B cell (primary cell): ENCODE results near the gene PLEKHA3. TPM values are rescaled to one million over a fixed set of nuclear protein-coding genes. Genes with fewer than 3 reads are reported as not detected.

Experiments used
- ATAC-seq: fragments of 200-7000 bp; cut with Tn5 transposase; one replicate; pipeline ENCODE4 v1.10.0; 2021; ENCODE audit warnings: low read depth, mild to moderate bottlenecking, moderate number of reproducible peaks, moderate library complexity
- CTCF ChIA-PET: fragments of 350-600 bp; sonication (Branson Sonifier 250); formaldehyde crosslinking; loops from one replicate; lab custom pipeline; 2021; ENCODE audit warnings: antibody characterized with exemption, inconsistent platforms; lab: Charles Lee
- POLR2A ChIA-PET: fragments of 350-600 bp; sonication (Branson Sonifier 250); formaldehyde crosslinking; loops from one replicate; lab custom pipeline; 2021; ENCODE audit warnings: antibody characterized with exemption; lab: Charles Lee
- DNase-seq: peaks from one replicate; pipeline ENCODE4 v3.0.0; 2013
- H2AFZ ChIP-seq: 2 replicates; pipeline ENCODE4 v1.6.1; 2012; ENCODE audit warnings: mild to moderate bottlenecking, low read depth, low read length; ENCODE audit not compliant: insufficient read depth, poor library complexity, severe bottlenecking
- H3K27ac ChIP-seq, 2 donors: 1 replicate in 1 of 2; 2 replicates in 1 of 2; pipeline ENCODE4 v1.5.1; 2012 to 2013; ENCODE audit warnings: low read length in 2 of 2, mild to moderate bottlenecking in 2 of 2, moderate library complexity in 1 of 2
- H3K27me3 ChIP-seq, 4 experiments: fragments of 200-600 bp in 1 of 4; sonication (generic) in 1 of 4; replicated peaks in 1 of 4; 1 replicate in 2 of 4; 2 replicates in 2 of 4; pipeline versions ENCODE4 v1.6.1 to v1.7.0; 2013 to 2016; ENCODE audit warnings: low read length in 3 of 4, mild to moderate bottlenecking in 2 of 4, mixed read lengths in 1 of 4, moderate library complexity in 1 of 4; ENCODE audit not compliant: insufficient read depth in 4 of 4, control insufficient read depth in 3 of 4; ENCODE audit errors: control extremely low read depth in 1 of 4
- H3K36me3 ChIP-seq, 2 experiments: replicated peaks in 1 of 2; 1 replicate in 1 of 2; 2 replicates in 1 of 2; pipeline versions ENCODE4 v1.6.1 to v1.7.1; 2013; ENCODE audit warnings: low read length in 1 of 2; ENCODE audit not compliant: insufficient read depth in 2 of 2, control insufficient read depth in 1 of 2; ENCODE audit errors: control extremely low read depth in 1 of 2, extremely low read depth in 1 of 2
- H3K4me1 ChIP-seq, 2 donors: fragments of 200-600 bp in 1 of 2; sonication (generic) in 1 of 2; 1 replicate in 1 of 2; 2 replicates in 1 of 2; pipeline versions ENCODE4 v1.5.1 to v1.6.1; 2013 to 2017; ENCODE audit warnings: low read length in 2 of 2; ENCODE audit not compliant: control insufficient read depth in 2 of 2, insufficient read depth in 2 of 2
- H3K4me2 ChIP-seq: replicated peaks from 2 replicates; pipeline ENCODE3; 2012; ENCODE audit warnings: mild to moderate bottlenecking, low read depth, low read length; ENCODE audit not compliant: poor library complexity, severe bottlenecking
- H3K4me3 ChIP-seq, 5 experiments: fragments of 200-600 bp in 1 of 5; sonication (generic) in 1 of 5; 1 replicate in 3 of 5; 2 replicates in 2 of 5; pipeline versions ENCODE4 v1.5.1 to v1.7.0; 2011 to 2016; ENCODE audit warnings: low read length in 4 of 5, mild to moderate bottlenecking in 4 of 5, low read depth in 2 of 5, control low read depth in 1 of 5, moderate library complexity in 1 of 5; ENCODE audit not compliant: insufficient read depth in 1 of 5; ENCODE audit errors: control extremely low read depth in 1 of 5, extremely low read depth in 1 of 5
- H3K79me2 ChIP-seq: fragments of 200-600 bp; sonication (generic); one replicate; pipeline ENCODE4 v1.6.0; 2016; ENCODE audit warnings: low read length; ENCODE audit not compliant: control insufficient read depth, insufficient read depth
- H3K9ac ChIP-seq: fragments of 200-600 bp; sonication (generic); 2 replicates; pipeline ENCODE4 v1.6.1; 2017; ENCODE audit warnings: mild to moderate bottlenecking, low read length, moderate library complexity
- H3K9me3 ChIP-seq, 3 donors: one replicate each; pipeline versions ENCODE4 v1.6.1 to v1.7.1; 2013; ENCODE audit warnings: low read length in 2 of 3; ENCODE audit not compliant: control insufficient read depth in 2 of 3, insufficient read depth in 1 of 3; ENCODE audit errors: control extremely low read depth in 1 of 3
- H4K20me1 ChIP-seq: 2 replicates; pipeline ENCODE4 v1.6.0; 2012; ENCODE audit warnings: mild to moderate bottlenecking, low read length; ENCODE audit not compliant: insufficient read depth, control insufficient read depth, poor library complexity, severe bottlenecking
- H3K27ac Mint-ChIP-seq: one replicate; pipeline ENCODE4 v1.8.0; 2021; ENCODE audit warnings: mixed read lengths
- H3K27me3 Mint-ChIP-seq: one replicate; pipeline ENCODE4 v1.8.0; 2021; ENCODE audit warnings: mixed read lengths
- H3K4me1 Mint-ChIP-seq: one replicate; pipeline ENCODE4 v1.8.0; 2021; ENCODE audit warnings: mixed read lengths
- H3K4me3 Mint-ChIP-seq: one replicate; pipeline ENCODE4 v1.8.0; 2021; ENCODE audit warnings: mixed read lengths
- H3K9me3 Mint-ChIP-seq: one replicate; pipeline ENCODE4 v1.8.0; 2022; ENCODE audit warnings: mixed read lengths; ENCODE audit not compliant: insufficient read depth
- CTCF ChIP-seq: fragments of 200-600 bp; IDR thresholded peaks from one replicate; pipeline ENCODE4 v1.8.0; 2022; ENCODE audit warnings: antibody characterized with exemption, mild to moderate bottlenecking
- EZH2 ChIP-seq: IDR thresholded peaks from 2 replicates; pipeline ENCODE4 v1.6.1; 2012; ENCODE audit warnings: borderline replicate concordance, low read depth, mild to moderate bottlenecking, moderate library complexity, low read length; ENCODE audit not compliant: insufficient read depth, poor library complexity, severe bottlenecking
- WGBS: methylation state at CpG from one replicate; pipeline ENCODE4 v1.1.5; 2013; ENCODE audit warnings: missing lambda C conversion rate; ENCODE audit not compliant: insufficient coverage; 5-methylcytosine and 5-hydroxymethylcytosine counted together
- intact Hi-C: fragments of 100-400 bp; cut with micrococcal nuclease; formaldehyde crosslinking; loops from one replicate; pipeline ENCODE4 v1.10.0; 2022
- polyA plus RNA-seq: library from polyadenylated mRNA; depleted of rRNA; stranded (reverse); fragments of >200 nt; gene quantifications from 2 replicates; pipeline ENCODE4 v1.2.3, GENCODE V29; 2012
- total RNA-seq, 2 donors: library from RNA; stranded (reverse); fragments of 120-200 nt in 1 of 2; gene quantifications; 1 replicate in 1 of 2; 2 replicates in 1 of 2; pipeline versions ENCODE4 v1.2.3 to v1.2.4, GENCODE V29; 2013 to 2022

PLEKHA3 gene
- total and polyA plus RNA-seq, 2 donors (not counting 1 experiment from before 2014, with no cell fraction given) = 4.8 to 29.3 TPM

- no peak overlapping the region for H3K4me2 ChIP-seq
- peaks cover 0 to 5% (median 0%) of the 10 kb centered on the region in 3 donors for H3K9me3 ChIP-seq
- Mint-ChIP-seq H3K4me1 (peaks cover 4% of the 10 kb centered on the region), H3K27me3 (no peaks in the 10 kb centered on the region), H3K4me3 (no peak overlapping the region), H3K9me3 (no peaks in the 10 kb centered on the region), H3K27ac (no peak overlapping the region)
- peaks cover 0 to 2% of the 10 kb centered on the region in 2 experiments for H3K36me3 ChIP-seq
- H3K79me2 ChIP-seq = no peaks in the 10 kb centered on the region
- no peak overlapping the region for H3K9ac ChIP-seq
- TF ChIP-seq CTCF (no peak), EZH2 (no peak)
- POLR2A ChIA-PET = no interaction called here
- H3K4me1 ChIP-seq = no peaks in the 10 kb centered on the region
- DNase-seq (no peak), ATAC-seq (no peak)
- H3K4me3 ChIP-seq = no peak overlapping the region
- CTCF ChIA-PET = interaction anchor here (1.5 kb wide), 1 partner anchor 8 kb away, joined by 3 read pairs; no protein-coding TSS in a partner anchor
- intact Hi-C loops = no loop called here
- no CpG with 5 or more reads among the region's 1 CpG for WGBS
- no peaks in the 10 kb centered on the region for H3K27me3 ChIP-seq
- no peak overlapping the region for H3K27ac ChIP-seq
- H4K20me1 ChIP-seq = no peaks in the 10 kb centered on the region
- H2AFZ ChIP-seq = no peak overlapping the region
These were observed 37.2 kb downstream of the PLEKHA3 start for GRCh38 chr2:178517496-178517895.

GRCh38 chr2:178521304-178522150 lies 41.3 kb downstream of the PLEKHA3 start:
- Mint-ChIP-seq H3K9me3 (peaks cover 5% of the 10 kb centered on the region), H3K4me3 (peak overlapping the region; percentile 4), H3K27me3 (no peaks in the 10 kb centered on the region), H3K4me1 (peaks cover 31% of the 10 kb centered on the region), H3K27ac (peak overlapping the region; percentile 2)
- peaks cover 0 to 9% (median 0%) of the 10 kb centered on the region in 3 donors for H3K9me3 ChIP-seq
- H2AFZ ChIP-seq = no peak overlapping the region
- H3K79me2 ChIP-seq = peaks cover 19% of the 10 kb centered on the region
- H3K9ac ChIP-seq = no peak overlapping the region
- ATAC-seq (no peak), DNase-seq (peak; percentile 12)
- intact Hi-C loops = no loop called here
- H3K4me1 ChIP-seq = peaks cover 11 to 12% of the 10 kb centered on the region in 2 donors
- ChIA-PET POLR2A (interaction anchor here (1.4 kb wide), 1 partner anchor 10 kb away, joined by 3 read pairs; no protein-coding TSS in a partner anchor), CTCF (interaction anchor here (0.7 to 1.4 kb wide), 3 partner anchors 15 to 108 kb away, joined by 3 to 4 read pairs (median 3); no protein-coding TSS in a partner anchor)
- H3K4me2 ChIP-seq = no peak overlapping the region
- no peaks in the 10 kb centered on the region for H3K27me3 ChIP-seq
- no peak overlapping the region for H3K27ac ChIP-seq
- 87% methylated on average over 5 of the region's 11 CpGs for whole genome bisulfite sequencing
- H3K4me3 ChIP-seq = no peak overlapping the region
- no peak for TF ChIP-seq EZH2
- no peak for TF ChIP-seq CTCF
- H3K36me3 ChIP-seq = peaks cover 0 to 2% of the 10 kb centered on the region in 2 experiments
- no peaks in the 10 kb centered on the region for H4K20me1 ChIP-seq
